Stomach (tissue), 9 donors: Measurements from ENCODE around the gene SMIM1. TPM values are rescaled to one million over a fixed set of nuclear protein-coding genes. Genes with fewer than 3 reads are reported as not detected.
"Not testable (repeated sequence)": the region's sequence is repeated elsewhere in the genome, so short reads cannot be mapped to it uniquely, and the experiment has no call there.

Source experiments
- DNase-seq, 2 donors: peaks; one replicate each; pipeline versions ENCODE4 v3.0.0 to v3.0.0-alpha.2; 2013 to 2019
- H3K27ac ChIP-seq, 5 donors: fragments of 200-600 bp in 4 of 5; sonication (generic) in 4 of 5; one replicate each; pipeline ENCODE4 v1.5.1; 2013 to 2019; ENCODE audit warnings: mild to moderate bottlenecking in 1 of 5, moderate library complexity in 1 of 5
- H3K27me3 ChIP-seq, 3 donors: fragments of 200-600 bp; sonication (generic); one replicate each; pipeline ENCODE4 v1.5.1; 2017 to 2019; ENCODE audit warnings: mixed run types in 1 of 3
- H3K36me3 ChIP-seq, 4 donors: fragments of 200-600 bp; sonication (generic); 1 replicate in 3 of 4; 2 replicates in 1 of 4; pipeline ENCODE4 v1.5.1; 2016 to 2019
- H3K4me1 ChIP-seq, 4 donors: fragments of 200-600 bp; sonication (generic); one replicate each; pipeline ENCODE4 v1.5.1; 2016 to 2019
- H3K4me3 ChIP-seq, 4 donors: fragments of 200-600 bp; sonication (generic) in 3 of 4; one replicate each; pipeline ENCODE4 v1.5.1; 2016 to 2019; ENCODE audit warnings: mild to moderate bottlenecking in 1 of 4
- H3K9me3 ChIP-seq, 4 donors: fragments of 200-600 bp; sonication (generic); one replicate each; pipeline ENCODE4 v1.5.1; 2016 to 2019
- CTCF ChIP-seq, 7 experiments: fragments of 450-650 bp in 4 of 7; fragments of 200-600 bp in 3 of 7; sonication (generic) in 3 of 7; IDR thresholded peaks; one replicate each; pipeline ENCODE4 v1.5.1; 2016 to 2019; ENCODE audit warnings: antibody characterized with exemption in 7 of 7, control low read depth in 2 of 7, mild to moderate bottlenecking in 1 of 7
- EP300 ChIP-seq: sonication (generic); formaldehyde crosslinking; IDR thresholded peaks from one replicate; pipeline ENCODE4 v1.6.1; 2017; ENCODE audit warnings: antibody characterized with exemption
- POLR2A ChIP-seq, 4 donors: fragments of 450-650 bp; IDR thresholded peaks; one replicate each; pipeline ENCODE4 v1.6.1; 2016; ENCODE audit warnings: antibody characterized with exemption in 4 of 4, control low read depth in 2 of 4, mild to moderate bottlenecking in 1 of 4, moderate library complexity in 1 of 4
- POLR2AphosphoS5 ChIP-seq, 3 donors: sonication (generic); formaldehyde crosslinking; IDR thresholded peaks; one replicate each; pipeline ENCODE4 v1.6.1; 2016; ENCODE audit warnings: antibody characterized with exemption in 3 of 3
- WGBS, 5 donors: extraction: QIAGEN DNeasy Blood & Tissue Kit in 3 of 5; methylation state at CpG; one replicate each; pipeline versions ENCODE4 v1.1.5 to v1.1.7; 2013 to 2018; 5-methylcytosine and 5-hydroxymethylcytosine counted together
- intact Hi-C: fragments of 100-400 bp; cut with DNase I; formaldehyde crosslinking; loops from one replicate; pipeline ENCODE4 v1.15.1; 2023; ENCODE audit warnings: low total_unique reads
- polyA plus RNA-seq, 3 donors: library from polyadenylated mRNA; stranded (reverse); fragments of 200-250 nt; gene quantifications; one replicate each; pipeline ENCODE4 v1.2.3, GENCODE V29; 2013
- total RNA-seq, 5 donors: library from RNA; depleted of rRNA; stranded (reverse); fragments of >200 nt; gene quantifications; one replicate each; pipeline versions ENCODE4 v1.1.0 to v1.2.3, GENCODE V29; 2014 to 2016
- donor health status: healthy with polysubstance abuse.
- donor health status: Bipolar disorder and iron deficiency.
- donor health status: healthy.

Gene SMIM1
- total and polyA plus RNA-seq, 8 donors, result 7.3 to 26.5 (median 12.5) TPM; not detected in 5

- peaks cover 0 to 14% (median 4%) of the 10 kb centered on the region in 3 donors for H3K27me3 ChIP-seq
- peak; percentile 95 to 98 for DNase-seq
- no peak for TF ChIP-seq EP300
- TF ChIP-seq POLR2AphosphoS5 (IDR thresholded peaks at IDR 0.05), result peak; percentile 75 to 96 (median 90)
- peak in 1 of 7 experiments; percentile 25 for TF ChIP-seq CTCF (IDR thresholded peaks at IDR 0.05)
- TF ChIP-seq POLR2A (IDR thresholded peaks at IDR 0.05), result no peak
- peak within 1 kb of the TSS; percentile 46 to 86 (median 69) for H3K27ac ChIP-seq
- H3K9me3 ChIP-seq, result no peaks in the 10 kb centered on the region
- WGBS, 5 donors, result 2 to 8% (median 3%) methylated on average over 23 to 60 of the region's 60 CpGs
- peaks cover 0 to 11% (median 7%) of the 10 kb centered on the region in 4 donors for H3K36me3 ChIP-seq
- peak within 1 kb of the TSS; percentile 95 to 99 (median 97) for H3K4me3 ChIP-seq
- intact Hi-C loops, result no loop called here
- H3K4me1 ChIP-seq, result peaks cover 29 to 56% (median 43%) of the 10 kb centered on the region in 4 donors
Observed at GRCh38 chr1:3796215-3797061, 23.9 kb downstream of the SMIM1 start, which contains the start of gene LRRC47. Gene LRRC47, minus strand, starts transcription at chr1:3796498. Its CDS starts 22 bp downstream, at chr1:3796476.

GRCh38 chr1:3799976-3800685 is 27.6 kb downstream of the SMIM1 start:
- intact Hi-C loops, result no loop called here

GRCh38 chr1:3800795-3801194 is 28.2 kb downstream of the SMIM1 start:
- H3K36me3 ChIP-seq, H3K9me3 ChIP-seq, intact Hi-C loops: not testable (repeated sequence)

More at GRCh38 chr1:3799976-3800685, 27.6 kb downstream of the SMIM1 start:
- DNase-seq, result no peak
- WGBS, 5 donors, result 76 to 89% (median 84%) methylated on average over 10 to 11 of the region's 11 CpGs
- Histone ChIP-seq H3K36me3 (no peaks in the 10 kb centered on the region), H3K9me3 (no peaks in the 10 kb centered on the region), H3K27ac (no peak overlapping the region), H3K4me3 (no peak overlapping the region), H3K4me1 (peaks cover 11 to 19% (median 16%) of the 10 kb centered on the region in 4 donors), H3K27me3 (peaks cover 0 to 29% (median 4%) of the 10 kb centered on the region in 3 donors)
- TF ChIP-seq EP300 (no peak), POLR2A (IDR thresholded peaks at IDR 0.05) (no peak), POLR2AphosphoS5 (IDR thresholded peaks at IDR 0.05) (no peak), CTCF (IDR thresholded peaks at IDR 0.05) (no peak)

GRCh38 chr1:3803905-3804626 is 31.5 kb downstream of the SMIM1 start:
- Histone ChIP-seq H3K9me3 (no peaks in the 10 kb centered on the region), H3K27me3 (peaks cover 0 to 37% (median 4%) of the 10 kb centered on the region in 3 donors), H3K4me1 (peaks cover 0 to 3% (median 1%) of the 10 kb centered on the region in 4 donors), H3K27ac (no peak overlapping the region), H3K36me3 (no peaks in the 10 kb centered on the region), H3K4me3 (no peak overlapping the region)
- intact Hi-C loops, result no loop called here
- TF ChIP-seq EP300, result no peak
- no peak for TF ChIP-seq CTCF (IDR thresholded peaks at IDR 0.05)
- no peak for TF ChIP-seq POLR2AphosphoS5 (IDR thresholded peaks at IDR 0.05)
- TF ChIP-seq POLR2A (IDR thresholded peaks at IDR 0.05), result no peak
- no peak for DNase-seq
- 56 to 70% (median 60%) methylated on average over 19 of the region's 19 CpGs for WGBS, 5 donors

More at GRCh38 chr1:3800795-3801194, 28.2 kb downstream of the SMIM1 start:
- Histone ChIP-seq H3K27me3 (peaks cover 0 to 29% (median 4%) of the 10 kb centered on the region in 3 donors), H3K4me1 (peaks cover 5 to 13% (median 9%) of the 10 kb centered on the region in 4 donors)
- not testable (repeated sequence) for H3K27ac ChIP-seq, H3K4me3 ChIP-seq, DNase-seq
- 74 to 86% (median 78%) methylated on average over 3 of the region's 3 CpGs for WGBS, 5 donors

- H3K4me3 ChIP-seq, H3K4me1 ChIP-seq, DNase-seq, H3K9me3 ChIP-seq, H3K27ac ChIP-seq, H3K36me3 ChIP-seq, intact Hi-C loops: not testable (repeated sequence)
- WGBS, 5 donors, result 61 to 75% (median 70%) methylated on average over 7 of the region's 7 CpGs
- H3K27me3 ChIP-seq, result peaks cover 0 to 37% (median 4%) of the 10 kb centered on the region in 3 donors
Observed at GRCh38 chr1:3804627-3804944, 32.0 kb downstream of the SMIM1 start.
